Activated CD8-positive, alpha-beta T cell treated with anti-CD3 and anti-CD28 coated beads, Interleukin-2, amount 10 ng/mL, durations not matched to agents 7 days and 5 days (primary cell): ENCODE results near the gene CDK14. TPM values are rescaled to one million over a fixed set of nuclear protein-coding genes. Genes with fewer than 3 reads are reported as not detected.

ENCODE experiments used
- ATAC-seq: fragments of 150-1000 bp; cut with Tn5 transposase; one replicate; pipeline ENCODE4 v1.10.0; 2021; ENCODE audit warnings: moderate library complexity
- CTCF ChIA-PET: fragments of 350-600 bp; sonication (Branson Sonifier 250); formaldehyde crosslinking; loops from one replicate; lab custom pipeline; 2021; ENCODE audit warnings: antibody characterized with exemption; lab: Charles Lee
- POLR2A ChIA-PET: fragments of 350-600 bp; sonication (Branson Sonifier 250); formaldehyde crosslinking; loops from one replicate; lab custom pipeline; 2021; ENCODE audit warnings: antibody characterized with exemption; lab: Charles Lee
- DNase-seq: peaks from one replicate; pipeline ENCODE4 v3.0.0-alpha.2; 2020
- H3K27ac Mint-ChIP-seq: one replicate; pipeline ENCODE4 v1.8.0; 2021; ENCODE audit warnings: mild to moderate bottlenecking, mixed read lengths
- H3K27me3 Mint-ChIP-seq: one replicate; pipeline ENCODE4 v1.8.0; 2021; ENCODE audit warnings: low read depth, mixed read lengths
- H3K36me3 Mint-ChIP-seq: one replicate; pipeline ENCODE4 v1.8.0; 2021; ENCODE audit warnings: low read depth, mixed read lengths
- H3K4me1 Mint-ChIP-seq: one replicate; pipeline ENCODE4 v1.8.0; 2021; ENCODE audit warnings: low read depth, mixed read lengths
- H3K4me3 Mint-ChIP-seq: one replicate; pipeline ENCODE4 v1.8.0; 2021; ENCODE audit warnings: mild to moderate bottlenecking, mixed read lengths
- H3K9me3 Mint-ChIP-seq: one replicate; pipeline ENCODE4 v1.8.0; 2022; ENCODE audit warnings: mixed read lengths; ENCODE audit not compliant: insufficient read depth
- total RNA-seq, 2 experiments: library from RNA; stranded (reverse); gene quantifications; one replicate each; pipeline ENCODE4 v1.2.3, GENCODE V29; 2021

Gene CDK14
- total RNA-seq, 2 experiments from 2014 or later: not detected

GRCh38 chr7:91039033-91039432 lies 442.9 kb downstream of the CDK14 start:
- ChIA-PET CTCF (no interaction called here), POLR2A (no interaction called here)
- H3K9me3 Mint-ChIP-seq: no peaks in the 10 kb centered on the region
- no peaks in the 10 kb centered on the region for H3K36me3 Mint-ChIP-seq
- no peak for ATAC-seq
- H3K4me1 Mint-ChIP-seq: no peaks in the 10 kb centered on the region
- no peak overlapping the region for H3K4me3 Mint-ChIP-seq
- peaks cover 5% of the 10 kb centered on the region for H3K27me3 Mint-ChIP-seq
- no peak overlapping the region for H3K27ac Mint-ChIP-seq
- no peak for DNase-seq

- ATAC-seq (no peak), DNase-seq (no peak)
- no peak overlapping the region for H3K27ac Mint-ChIP-seq
- no peaks in the 10 kb centered on the region for H3K4me1 Mint-ChIP-seq
- no peaks in the 10 kb centered on the region for H3K9me3 Mint-ChIP-seq
- no peak overlapping the region for H3K4me3 Mint-ChIP-seq
- no peaks in the 10 kb centered on the region for H3K36me3 Mint-ChIP-seq
- ChIA-PET CTCF (no interaction called here), POLR2A (no interaction called here)
- peaks cover 5% of the 10 kb centered on the region for H3K27me3 Mint-ChIP-seq
These were observed 445.0 kb downstream of the CDK14 start for GRCh38 chr7:91041141-91041540.

- H3K9me3 Mint-ChIP-seq: no peaks in the 10 kb centered on the region
- ChIA-PET POLR2A (no interaction called here), CTCF (no interaction called here)
- H3K27me3 Mint-ChIP-seq: peaks cover 5% of the 10 kb centered on the region
- H3K27ac Mint-ChIP-seq: no peak overlapping the region
- DNase-seq: no peak
- H3K4me1 Mint-ChIP-seq: no peaks in the 10 kb centered on the region
- H3K4me3 Mint-ChIP-seq: no peak overlapping the region
- ATAC-seq: no peak
- no peaks in the 10 kb centered on the region for H3K36me3 Mint-ChIP-seq
These were observed 445.9 kb downstream of the CDK14 start for GRCh38 chr7:91041901-91042484.

- no peaks in the 10 kb centered on the region for H3K36me3 Mint-ChIP-seq
- H3K27ac Mint-ChIP-seq: no peak overlapping the region
- H3K4me1 Mint-ChIP-seq: no peaks in the 10 kb centered on the region
- no peak for ATAC-seq
- peaks cover 5% of the 10 kb centered on the region for H3K27me3 Mint-ChIP-seq
- POLR2A ChIA-PET: no interaction called here
- CTCF ChIA-PET: no interaction called here
- DNase-seq: no peak
- H3K4me3 Mint-ChIP-seq: no peak overlapping the region
- H3K9me3 Mint-ChIP-seq: no peaks in the 10 kb centered on the region
These were observed 447.1 kb downstream of the CDK14 start for GRCh38 chr7:91043186-91043585.

GRCh38 chr7:91043924-91044645 lies 448.0 kb downstream of the CDK14 start:
- H3K9me3 Mint-ChIP-seq: no peaks in the 10 kb centered on the region
- CTCF ChIA-PET: interaction anchor here (0.9 to 1.4 kb wide), 2 partner anchors 10 to 47 kb away, joined by 4 to 6 read pairs; no protein-coding TSS in a partner anchor
- no peak for DNase-seq
- H3K4me3 Mint-ChIP-seq: no peak overlapping the region
- peaks cover 5% of the 10 kb centered on the region for H3K27me3 Mint-ChIP-seq
- POLR2A ChIA-PET: interaction anchor here (0.9 kb wide), 1 partner anchor 1403 kb away, joined by 3 read pairs; the partner anchor contains the start of gene GATAD1
- H3K27ac Mint-ChIP-seq: no peak overlapping the region
- H3K4me1 Mint-ChIP-seq: no peaks in the 10 kb centered on the region
- H3K36me3 Mint-ChIP-seq: no peaks in the 10 kb centered on the region
- ATAC-seq: no peak

GRCh38 chr7:91045606-91046005 lies 449.5 kb downstream of the CDK14 start:
- ChIA-PET POLR2A (no interaction called here), CTCF (interaction anchor here (1.4 kb wide), 1 partner anchor 11 kb away, joined by 6 read pairs; no protein-coding TSS in a partner anchor)
- Mint-ChIP-seq H3K27me3 (peaks cover 5% of the 10 kb centered on the region), H3K9me3 (no peaks in the 10 kb centered on the region), H3K4me3 (no peak overlapping the region), H3K4me1 (no peaks in the 10 kb centered on the region), H3K36me3 (no peaks in the 10 kb centered on the region), H3K27ac (no peak overlapping the region)
- DNase-seq: no peak
- no peak for ATAC-seq

- DNase-seq: no peak
- H3K4me3 Mint-ChIP-seq: no peak overlapping the region
- no peak for ATAC-seq
- H3K9me3 Mint-ChIP-seq: no peaks in the 10 kb centered on the region
- peaks cover 5% of the 10 kb centered on the region for H3K27me3 Mint-ChIP-seq
- ChIA-PET POLR2A (no interaction called here), CTCF (no interaction called here)
- H3K36me3 Mint-ChIP-seq: no peaks in the 10 kb centered on the region
- no peaks in the 10 kb centered on the region for H3K4me1 Mint-ChIP-seq
- no peak overlapping the region for H3K27ac Mint-ChIP-seq
These were observed 450.4 kb downstream of the CDK14 start for GRCh38 chr7:91046322-91047089.

- POLR2A ChIA-PET: no interaction called here
- peaks cover 5% of the 10 kb centered on the region for H3K27me3 Mint-ChIP-seq
- H3K36me3 Mint-ChIP-seq: no peaks in the 10 kb centered on the region
- CTCF ChIA-PET: no interaction called here
- DNase-seq: no peak
- H3K4me3 Mint-ChIP-seq: no peak overlapping the region
- no peak overlapping the region for H3K27ac Mint-ChIP-seq
- no peaks in the 10 kb centered on the region for H3K9me3 Mint-ChIP-seq
- no peak for ATAC-seq
- no peaks in the 10 kb centered on the region for H3K4me1 Mint-ChIP-seq
These were observed 451.5 kb downstream of the CDK14 start for GRCh38 chr7:91047636-91048035.

- Mint-ChIP-seq H3K36me3 (no peaks in the 10 kb centered on the region), H3K27me3 (no peaks in the 10 kb centered on the region), H3K9me3 (no peaks in the 10 kb centered on the region), H3K27ac (no peak overlapping the region), H3K4me3 (no peak overlapping the region), H3K4me1 (no peaks in the 10 kb centered on the region)
- POLR2A ChIA-PET: no interaction called here
- CTCF ChIA-PET: no interaction called here
- DNase-seq (no peak), ATAC-seq (peak; percentile 23)
These were observed 454.6 kb downstream of the CDK14 start for GRCh38 chr7:91050677-91051076.

- Mint-ChIP-seq H3K4me1 (no peaks in the 10 kb centered on the region), H3K27me3 (no peaks in the 10 kb centered on the region), H3K36me3 (no peaks in the 10 kb centered on the region), H3K4me3 (no peak overlapping the region), H3K9me3 (no peaks in the 10 kb centered on the region), H3K27ac (no peak overlapping the region)
- ChIA-PET POLR2A (no interaction called here), CTCF (no interaction called here)
- ATAC-seq (no peak), DNase-seq (no peak)
These were observed 455.8 kb downstream of the CDK14 start for GRCh38 chr7:91051966-91052365.

- no peaks in the 10 kb centered on the region for H3K36me3 Mint-ChIP-seq
- ChIA-PET CTCF (no interaction called here), POLR2A (interaction anchor here (0.7 kb wide), 1 partner anchor 1928 kb away, joined by 3 read pairs; no protein-coding TSS in a partner anchor)
- no peak for DNase-seq
- H3K4me3 Mint-ChIP-seq: no peak overlapping the region
- no peak for ATAC-seq
- H3K9me3 Mint-ChIP-seq: no peaks in the 10 kb centered on the region
- no peak overlapping the region for H3K27ac Mint-ChIP-seq
- no peaks in the 10 kb centered on the region for H3K27me3 Mint-ChIP-seq
- no peaks in the 10 kb centered on the region for H3K4me1 Mint-ChIP-seq
These were observed 458.3 kb downstream of the CDK14 start for GRCh38 chr7:91054374-91054773.

- H3K27me3 Mint-ChIP-seq: no peaks in the 10 kb centered on the region
- no peak overlapping the region for H3K27ac Mint-ChIP-seq
- CTCF ChIA-PET: no interaction called here
These were observed 459.1 kb downstream of the CDK14 start for GRCh38 chr7:91055219-91055618.

More at GRCh38 chr7:91055219-91055618, 459.1 kb downstream of the CDK14 start:
- no peak for ATAC-seq
- DNase-seq: no peak
- POLR2A ChIA-PET: no interaction called here
- Mint-ChIP-seq H3K4me3 (no peak overlapping the region), H3K9me3 (no peaks in the 10 kb centered on the region), H3K36me3 (no peaks in the 10 kb centered on the region), H3K4me1 (no peaks in the 10 kb centered on the region)
